A549 (cell line): Measurements from ENCODE around the gene C10orf90. TPM values are rescaled to one million over a fixed set of nuclear protein-coding genes. Genes with fewer than 3 reads are reported as not detected.

Experiments
- ATAC-seq, 2 experiments: fragments of 200-7000 bp in 1 of 2; fragments of >200 bp in 1 of 2; cut with Nextera tagmentation in 1 of 2; cut with Tn5 transposase in 1 of 2; 3 replicates each; pipeline versions ENCODE4 v1.8.0 to v1.9.1; 2018 to 2020; ENCODE audit warnings: mild to moderate bottlenecking in 1 of 2, moderate library complexity in 1 of 2
- CTCF ChIA-PET: fragments of 300-600 bp; sonication (Branson Sonifier 250); formaldehyde crosslinking; extraction: SDS; loops from one replicate; lab custom pipeline; 2021; ENCODE audit warnings: antibody characterized with exemption, inconsistent platforms; lab: Yijun Ruan, JAX
- POLR2A ChIA-PET: fragments of 350-600 bp; formaldehyde crosslinking; extraction: SDS; loops from one replicate; lab custom pipeline; 2021; ENCODE audit warnings: antibody characterized with exemption, inconsistent platforms; lab: Yijun Ruan, JAX
- DNase-seq, 2 experiments: peaks; one replicate each; pipeline versions ENCODE4 v3.0.0 to v3.0.0-alpha.2; 2011 to 2016; ENCODE audit warnings: low read depth in 1 of 2, low spot score in 1 of 2
- FAIRE-seq: peaks from 2 replicates; lab custom pipeline; 2011; peaks lifted over from hg19 to GRCh38; lab: Jason Lieb, UNC
- H3K27ac ChIP-seq, 2 experiments: fragments of >200 bp; sonication (Bioruptor Twin); formaldehyde crosslinking; 3 replicates each; pipeline ENCODE4 v1.5.1; 2016 to 2017
- H3K4me1 ChIP-seq: fragments of >200 bp; sonication (Bioruptor Twin); formaldehyde crosslinking; 3 replicates; pipeline ENCODE4 v1.6.1; 2016
- H3K4me2 ChIP-seq: fragments of >200 bp; sonication (Bioruptor Twin); formaldehyde crosslinking; 3 replicates; pipeline ENCODE4 v1.6.1; 2016
- H3K4me3 ChIP-seq: fragments of >200 bp; sonication (Bioruptor Twin); formaldehyde crosslinking; 3 replicates; pipeline ENCODE4 v1.5.1; 2016
- H3K9me3 ChIP-seq: fragments of >200 bp; sonication (Bioruptor Twin); formaldehyde crosslinking; 3 replicates; pipeline ENCODE4 v1.6.1; 2016
- ATOH8 ChIP-seq: fragments of 250-450 bp; sonication (Bioruptor Pico); IDR thresholded peaks from 2 replicates; pipeline ENCODE4 v1.5.0; 2020; ENCODE audit warnings: low read depth, mild to moderate bottlenecking, moderate library complexity
- CBX2 ChIP-seq: fragments of 200-600 bp; sonication (generic); IDR thresholded peaks from 2 replicates; pipeline ENCODE4 v1.6.1; 2016; ENCODE audit warnings: low read depth, mild to moderate bottlenecking, borderline replicate concordance
- CBX8 ChIP-seq: fragments of 200-600 bp; sonication (generic); IDR thresholded peaks from 2 replicates; pipeline ENCODE4 v1.6.1; 2016
- EHMT2 ChIP-seq: fragments of 200-600 bp; sonication (generic); IDR thresholded peaks from 2 replicates; pipeline ENCODE4 v1.6.1; 2016; ENCODE audit warnings: antibody characterized with exemption, low read depth, mild to moderate bottlenecking, moderate library complexity
- ELK1 ChIP-seq: fragments of 150-350 bp; IDR thresholded peaks from 2 replicates; pipeline ENCODE4 v1.6.1; 2014; ENCODE audit warnings: low read depth, mild to moderate bottlenecking, low read length
- EP300 ChIP-seq, 2 experiments: fragments of >200 bp; sonication (Bioruptor Twin); formaldehyde crosslinking; IDR thresholded peaks; 2 replicates in 1 of 2; 3 replicates in 1 of 2; pipeline ENCODE4 v1.6.1; 2016 to 2017
- FOSL2 ChIP-seq, 2 experiments: fragments of 450-650 bp in 1 of 2; fragments of >200 bp in 1 of 2; sonication (Bioruptor Twin) in 1 of 2; formaldehyde crosslinking; IDR thresholded peaks; 2 replicates each; pipeline versions ENCODE4 v1.5.0 to v1.6.1; 2016 to 2020; ENCODE audit warnings: mild to moderate bottlenecking in 1 of 2, moderate library complexity in 1 of 2
- GATA3 ChIP-seq: IDR thresholded peaks from 2 replicates; pipeline ENCODE4 v1.6.1; 2012; ENCODE audit warnings: borderline replicate concordance
- HMGXB4 ChIP-seq: fragments of 250-450 bp; sonication (Bioruptor Pico); IDR thresholded peaks from 2 replicates; pipeline ENCODE4 v1.5.0; 2021; ENCODE audit warnings: mild to moderate bottlenecking, moderate library complexity, borderline replicate concordance
- HOXA7 ChIP-seq: fragments of 250-450 bp; sonication (Bioruptor Pico); IDR thresholded peaks from 2 replicates; pipeline ENCODE4 v1.5.0; 2020; ENCODE audit warnings: mild to moderate bottlenecking, moderate library complexity
- HOXB5 ChIP-seq: fragments of 250-450 bp; sonication (Bioruptor Pico); IDR thresholded peaks from 2 replicates; pipeline ENCODE4 v1.5.0; 2020; ENCODE audit warnings: mild to moderate bottlenecking, moderate library complexity
- JUN ChIP-seq, 2 experiments: fragments of >200 bp; sonication (Bioruptor Twin); formaldehyde crosslinking; IDR thresholded peaks; 2 replicates in 1 of 2; 3 replicates in 1 of 2; pipeline ENCODE4 v1.6.1; 2016 to 2017
- KDM1A ChIP-seq: fragments of 200-600 bp; sonication (generic); IDR thresholded peaks from 2 replicates; pipeline ENCODE4 v1.6.1; 2016; ENCODE audit warnings: low read depth, mild to moderate bottlenecking
- MAZ ChIP-seq: fragments of 150-350 bp; IDR thresholded peaks from 2 replicates; pipeline ENCODE4 v1.6.1; 2014; ENCODE audit warnings: antibody characterized with exemption, low read depth, low read length, borderline replicate concordance
- MYC ChIP-seq: IDR thresholded peaks from 2 replicates; pipeline ENCODE4 v1.6.1; 2012; ENCODE audit warnings: mild to moderate bottlenecking, inconsistent platforms, low read length, improper control_type of control experiment, borderline replicate concordance
- NFE2L2 ChIP-seq: fragments of 150-350 bp; conservative IDR thresholded peaks from 2 replicates; pipeline ENCODE4 v1.6.1; 2014; ENCODE audit warnings: low read length
- RFX5 ChIP-seq: fragments of 450-650 bp; IDR thresholded peaks from 2 replicates; pipeline ENCODE4 v1.7.1; 2014; ENCODE audit warnings: antibody characterized with exemption, mild to moderate bottlenecking, moderate library complexity
- SMC3 ChIP-seq: fragments of >200 bp; sonication (Bioruptor Twin); formaldehyde crosslinking; IDR thresholded peaks from 3 replicates; pipeline ENCODE4 v1.6.1; 2018; ENCODE audit warnings: inconsistent platforms
- ZFP36 ChIP-seq: fragments of 450-650 bp; IDR thresholded peaks from 2 replicates; pipeline ENCODE4 v1.6.1; 2014; ENCODE audit warnings: borderline replicate concordance; ENCODE audit not compliant: partially characterized antibody
- ZNF302 ChIP-seq: fragments of 250-450 bp; sonication (Bioruptor Pico); IDR thresholded peaks from 2 replicates; pipeline ENCODE4 v1.9.0; 2021; ENCODE audit warnings: inconsistent platforms, mild to moderate bottlenecking, moderate library complexity
- WGBS: methylation state at CpG from one replicate; pipeline ENCODE4 v1.1.6; 2017; ENCODE audit errors: missing lambda C conversion rate; 5-methylcytosine and 5-hydroxymethylcytosine counted together
- polyA plus RNA-seq, 4 experiments: library from polyadenylated mRNA; depleted of rRNA in 3 of 4; stranded (reverse); fragments of >200 nt; fragmentation: RNase III in 1 of 4; extraction: RNeasy Plus Mini Kit Qiagen cat#74134 plus additional on column Dnase treatment in 1 of 4; gene quantifications; 2 replicates in 3 of 4; 3 replicates in 1 of 4; pipeline ENCODE4 v1.2.3, GENCODE V29; 2011 to 2017

Gene C10orf90
- polyA plus RNA-seq, 2 of the 4 experiments (the other 2 are of a cell fraction) = 0.70 to 2.0 TPM

- TF ChIP-seq ELK1 = no peak
These were observed 5.4 kb upstream of the C10orf90 start (continued) for GRCh38 chr10:126675656-126676438.

- ATAC-seq = no peak
- no peak for DNase-seq
- no peak for FAIRE-seq
- no peak overlapping the region for H3K27ac ChIP-seq
- no peak overlapping the region for H3K4me2 ChIP-seq
- WGBS = 5% methylated on average over 6 of the region's 6 CpGs
- no peak overlapping the region for H3K4me3 ChIP-seq
- ChIA-PET CTCF (no interaction called here), POLR2A (no interaction called here)
- H3K9me3 ChIP-seq = no peaks in the 10 kb centered on the region
- H3K4me1 ChIP-seq = no peaks in the 10 kb centered on the region
- TF ChIP-seq CBX8 (no peak), FOSL2 (IDR thresholded peaks at IDR 0.05) (no peak), FOSL2 (CRISPR knock-in tag; IDR thresholded peaks at IDR 0.05) (no peak), KDM1A (no peak), RFX5 (no peak), JUN (IDR thresholded peaks at IDR 0.05) (no peak), HOXB5 (no peak), HMGXB4 (CRISPR knock-in tag) (no peak), SMC3 (no peak), EHMT2 (no peak)
These were observed 4.4 kb upstream of the C10orf90 start for GRCh38 chr10:126674741-126675515.

- POLR2A ChIA-PET = no interaction called here
- WGBS = 6% methylated on average over 3 of the region's 3 CpGs
- Histone ChIP-seq H3K4me2 (no peak overlapping the region), H3K27ac (no peak overlapping the region), H3K4me3 (no peak overlapping the region), H3K9me3 (no peaks in the 10 kb centered on the region), H3K4me1 (no peaks in the 10 kb centered on the region)
- ATAC-seq = no peak
- CTCF ChIA-PET = interaction anchor here (1.2 kb wide), 1 partner anchor 9 kb away, joined by 6 read pairs; no protein-coding TSS in a partner anchor
- no peak for FAIRE-seq
- TF ChIP-seq HOXA7 (CRISPR knock-in tag) (no peak), EP300 (IDR thresholded peaks at IDR 0.05) (no peak), NFE2L2 (no peak), CBX2 (no peak), MAZ (no peak)
- no peak for DNase-seq
These were observed 3.1 kb upstream of the C10orf90 start for GRCh38 chr10:126673565-126673964.

- no peaks in the 10 kb centered on the region for H3K4me1 ChIP-seq
- DNase-seq (no peak), ATAC-seq (no peak), FAIRE-seq (no peak)
- H3K27ac ChIP-seq = no peak overlapping the region
- no peak overlapping the region for H3K4me3 ChIP-seq
- WGBS = 4% methylated on average over 3 of the region's 3 CpGs
- TF ChIP-seq GATA3 (no peak), EHMT2 (no peak), ATOH8 (CRISPR knock-in tag) (no peak), ZFP36 (no peak), HMGXB4 (CRISPR knock-in tag) (no peak), ZNF302 (CRISPR knock-in tag) (no peak), MYC (no peak)
- no peak overlapping the region for H3K4me2 ChIP-seq
- ChIA-PET POLR2A (no interaction called here), CTCF (no interaction called here)
- no peaks in the 10 kb centered on the region for H3K9me3 ChIP-seq
These were observed 996 bp upstream of the C10orf90 start for GRCh38 chr10:126671402-126671975.
